GM18867 (cell line): ENCODE results near the gene COX10.
"Not testable (repeated sequence)": the region's sequence is repeated elsewhere in the genome, so short reads cannot be mapped to it uniquely, and the experiment has no call there.

Source experiments
- ATAC-seq: cut with Tn5 transposase; IDR thresholded peaks from one replicate; pipeline ENCODE4 v1.9.1; 2021; ENCODE audit warnings: mild to moderate bottlenecking, moderate library complexity; ENCODE audit not compliant: unreplicated experiment

The COX10 gene

GRCh38 chr17:14118951-14119350, 49.6 kb downstream of the COX10 start:
- ATAC-seq = peak; percentile 50

- no peak for ATAC-seq
Observed at GRCh38 chr17:14119546-14119945, 50.2 kb downstream of the COX10 start.

GRCh38 chr17:14121952-14122351, 52.6 kb downstream of the COX10 start:
- no peak for ATAC-seq

GRCh38 chr17:14123619-14124278, 54.4 kb downstream of the COX10 start:
- no peak for ATAC-seq

- no peak for ATAC-seq
Observed at GRCh38 chr17:14124854-14125253, 55.5 kb downstream of the COX10 start.

- ATAC-seq = no peak
Observed at GRCh38 chr17:14125518-14126137, 56.3 kb downstream of the COX10 start.

GRCh38 chr17:14133104-14133503, 63.8 kb downstream of the COX10 start:
- ATAC-seq = no peak

GRCh38 chr17:14134456-14134855, 65.2 kb downstream of the COX10 start:
- no peak for ATAC-seq

- no peak for ATAC-seq
Observed at GRCh38 chr17:14135906-14136590, 66.7 kb downstream of the COX10 start.

- ATAC-seq = no peak
Observed at GRCh38 chr17:14138649-14139048, 69.3 kb downstream of the COX10 start.

GRCh38 chr17:14143688-14144087, 74.4 kb downstream of the COX10 start:
- ATAC-seq = no peak

- no peak for ATAC-seq
Observed at GRCh38 chr17:14144508-14144907, 75.2 kb downstream of the COX10 start.

GRCh38 chr17:14149751-14150150, 80.4 kb downstream of the COX10 start:
- no peak for ATAC-seq

- ATAC-seq = no peak
Observed at GRCh38 chr17:14150619-14151018, 81.3 kb downstream of the COX10 start.

GRCh38 chr17:14152721-14153120, 83.4 kb downstream of the COX10 start:
- ATAC-seq = no peak

GRCh38 chr17:14153374-14153773, 84.1 kb downstream of the COX10 start:
- no peak for ATAC-seq

- ATAC-seq = no peak
Observed at GRCh38 chr17:14156689-14157088, 87.4 kb downstream of the COX10 start.

- ATAC-seq = no peak
Observed at GRCh38 chr17:14157822-14158221, 88.5 kb downstream of the COX10 start.

- no peak for ATAC-seq
Observed at GRCh38 chr17:14158707-14159106, 89.4 kb downstream of the COX10 start.

GRCh38 chr17:14161419-14161818, 92.1 kb downstream of the COX10 start:
- no peak for ATAC-seq

- ATAC-seq = no peak
Observed at GRCh38 chr17:14165616-14166015, 96.3 kb downstream of the COX10 start.

GRCh38 chr17:14167831-14168230, 98.5 kb downstream of the COX10 start:
- ATAC-seq = not testable (repeated sequence)
